ENCODE results near the gene CLEC16A.

DNA sequence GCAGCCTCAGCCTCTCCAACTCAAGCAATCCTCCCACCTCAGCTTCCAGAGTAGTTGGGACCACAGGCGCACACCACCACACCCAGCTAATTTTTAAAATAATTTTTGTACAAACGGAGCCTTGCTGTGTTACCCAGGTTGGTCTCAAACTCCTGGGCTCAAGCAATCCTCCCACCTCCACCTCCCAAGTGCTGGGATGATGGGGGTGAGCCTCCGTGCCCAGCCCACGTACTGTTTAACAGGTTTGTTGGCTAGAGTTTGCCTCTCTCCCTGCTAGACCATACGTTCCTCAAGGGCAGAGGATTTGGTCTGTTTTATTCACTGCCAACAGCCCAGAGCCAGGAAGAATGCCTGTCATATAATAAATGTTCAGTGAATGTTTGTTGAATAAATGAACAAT is 285.1 kb downstream of the CLEC16A start:
- TF ChIP-seq, protein P1, sequence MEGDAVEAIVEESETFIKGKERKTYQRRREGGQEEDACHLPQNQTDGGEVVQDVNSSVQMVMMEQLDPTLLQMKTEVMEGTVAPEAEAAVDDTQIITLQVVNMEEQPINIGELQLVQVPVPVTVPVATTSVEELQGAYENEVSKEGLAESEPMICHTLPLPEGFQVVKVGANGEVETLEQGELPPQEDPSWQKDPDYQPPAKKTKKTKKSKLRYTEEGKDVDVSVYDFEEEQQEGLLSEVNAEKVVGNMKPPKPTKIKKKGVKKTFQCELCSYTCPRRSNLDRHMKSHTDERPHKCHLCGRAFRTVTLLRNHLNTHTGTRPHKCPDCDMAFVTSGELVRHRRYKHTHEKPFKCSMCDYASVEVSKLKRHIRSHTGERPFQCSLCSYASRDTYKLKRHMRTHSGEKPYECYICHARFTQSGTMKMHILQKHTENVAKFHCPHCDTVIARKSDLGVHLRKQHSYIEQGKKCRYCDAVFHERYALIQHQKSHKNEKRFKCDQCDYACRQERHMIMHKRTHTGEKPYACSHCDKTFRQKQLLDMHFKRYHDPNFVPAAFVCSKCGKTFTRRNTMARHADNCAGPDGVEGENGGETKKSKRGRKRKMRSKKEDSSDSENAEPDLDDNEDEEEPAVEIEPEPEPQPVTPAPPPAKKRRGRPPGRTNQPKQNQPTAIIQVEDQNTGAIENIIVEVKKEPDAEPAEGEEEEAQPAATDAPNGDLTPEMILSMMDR (IDR thresholded peaks at IDR 0.05): no peak
- TF ChIP-seq POLR2A (IDR thresholded peaks at IDR 0.05) (no peak), EP300 (IDR thresholded peaks at IDR 0.05) (no peak), POLR2AphosphoS5 (IDR thresholded peaks at IDR 0.05) (no peak)

Measured in gastroesophageal sphincter (tissue), 3 donors.